Stimulated activated CD4-positive, alpha-beta T cell treated with anti-CD3 and anti-CD28 coated beads, Interleukin-1b, Interleukin-23, amount 100 ng/mL, for 1 hour (primary cell): ENCODE results near the gene ARHGAP6.
"Not testable (repeated sequence)": the region's sequence is repeated elsewhere in the genome, so short reads cannot be mapped to it uniquely, and the experiment has no call there.

Source experiments
- DNase-seq, 2 donors: peaks; one replicate each; pipeline ENCODE4 v3.0.0-alpha.2; 2020; ENCODE audit warnings: low read depth in 2 of 2

The ARHGAP6 gene

GRCh38 chrX:11395859-11396258 lies 269.9 kb downstream of the ARHGAP6 start:
- DNase-seq: no peak

DNA sequence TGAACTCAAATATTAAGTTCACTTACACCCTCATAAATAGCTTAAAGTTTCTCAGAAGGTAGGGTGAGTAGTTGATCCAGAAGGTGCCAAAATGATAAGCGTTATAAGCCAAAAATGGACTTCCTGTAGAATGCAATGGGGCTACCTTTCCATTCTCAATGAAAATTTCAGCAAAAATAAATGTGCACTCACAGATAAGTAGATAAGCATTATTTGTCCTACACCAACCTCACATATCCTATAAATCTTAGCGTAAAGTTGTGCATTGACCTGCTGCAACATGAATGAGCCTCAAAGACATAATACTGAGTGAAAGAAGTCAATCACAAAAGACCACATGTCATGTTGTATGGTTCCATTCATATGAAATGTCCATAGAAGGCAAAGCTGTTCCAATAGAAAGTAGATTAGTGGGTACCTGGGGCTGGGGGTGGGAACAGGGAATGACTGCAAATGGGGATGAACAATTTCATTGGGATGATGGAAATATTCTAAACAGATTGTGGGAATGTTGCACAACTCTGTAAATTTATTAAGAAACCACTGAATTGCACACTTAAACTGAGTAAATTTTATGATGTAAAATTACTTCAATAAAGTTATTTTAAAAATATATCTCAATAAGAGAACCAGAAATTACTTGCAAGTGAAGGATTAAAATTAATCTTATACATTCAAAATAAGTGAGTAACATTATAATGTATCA lies 271.6 kb downstream of the ARHGAP6 start:
- no peak for DNase-seq

GRCh38 chrX:11386812-11387211 lies 278.9 kb downstream of the ARHGAP6 start:
- no peak for DNase-seq

GRCh38 chrX:11386001-11386523 lies 279.7 kb downstream of the ARHGAP6 start:
- no peak for DNase-seq

DNA sequence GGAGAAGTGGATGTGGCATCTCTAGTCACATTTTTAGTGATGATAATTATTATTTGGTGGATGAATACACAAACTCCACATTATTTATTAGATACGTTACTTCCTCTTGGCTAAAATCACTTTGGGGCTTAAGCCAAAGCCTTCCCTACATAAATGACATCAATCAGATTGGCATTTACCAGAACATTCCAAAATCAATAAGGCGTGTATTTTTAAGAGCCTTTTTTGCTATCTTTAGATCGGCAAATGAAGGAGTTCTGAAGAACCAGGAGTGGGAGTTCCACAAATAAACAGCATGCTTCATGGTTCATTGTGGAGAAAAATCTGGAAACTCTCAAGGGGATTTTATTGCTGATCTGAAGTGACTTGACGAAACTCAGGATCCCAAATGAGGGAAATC lies 282.8 kb downstream of the ARHGAP6 start:
- no peak for DNase-seq

- no peak for DNase-seq
Observed at GRCh38 chrX:11381464-11381863, 284.3 kb downstream of the ARHGAP6 start.

DNA sequence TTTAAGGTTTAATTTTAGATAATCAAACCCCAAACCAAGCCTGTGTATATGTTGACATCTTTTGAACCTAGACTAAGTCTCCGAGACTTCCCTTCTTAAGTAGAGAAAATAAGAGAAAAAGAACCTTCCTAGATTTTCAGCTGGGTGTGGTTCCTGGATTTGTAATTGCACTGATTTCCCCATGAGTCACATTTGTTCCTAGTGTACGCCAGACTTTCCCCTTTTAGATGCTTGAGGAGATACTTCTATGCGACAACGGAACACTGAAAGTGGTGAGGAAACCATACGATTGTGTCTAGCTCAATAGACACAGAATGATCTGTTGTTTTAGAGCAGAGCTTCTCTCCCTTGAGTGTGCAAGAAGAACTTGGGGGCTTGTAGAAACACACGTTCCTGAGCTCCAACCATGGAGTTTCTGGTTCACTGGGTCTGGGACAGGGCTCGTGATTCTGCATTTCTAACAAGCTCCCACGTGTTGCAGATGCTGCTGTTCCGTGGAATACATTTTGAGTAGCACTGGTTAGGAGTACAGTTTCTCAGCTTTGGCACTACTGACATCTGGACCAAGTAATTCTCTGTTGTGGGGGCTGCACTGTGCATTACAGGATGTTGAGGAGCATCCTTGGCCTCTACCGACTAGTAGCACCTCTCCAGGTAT lies 285.4 kb downstream of the ARHGAP6 start:
- DNase-seq: no peak

DNA sequence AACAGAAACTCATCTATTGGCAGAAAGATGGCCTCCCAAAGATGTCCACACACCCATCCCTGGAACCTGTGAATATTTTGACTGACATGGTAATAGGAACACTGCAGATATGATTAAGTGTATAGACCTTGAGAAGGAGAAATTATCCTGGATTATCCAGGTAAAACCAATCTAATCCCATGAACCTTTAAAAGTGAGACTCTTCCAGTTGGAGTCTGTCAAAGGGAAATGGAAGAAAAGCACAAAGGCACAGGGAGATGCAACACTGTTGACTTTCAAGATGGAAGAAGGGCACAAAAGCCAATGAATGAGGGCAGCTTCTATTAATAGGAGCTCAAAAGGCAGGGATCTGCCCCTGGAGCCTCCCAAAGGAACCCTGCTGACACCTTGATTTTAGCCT lies 289.6 kb downstream of the ARHGAP6 start:
- no peak for DNase-seq

GRCh38 chrX:11375614-11376119 lies 290.1 kb downstream of the ARHGAP6 start:
- no peak for DNase-seq

- DNase-seq: no peak
Observed at GRCh38 chrX:11374570-11374969, 291.1 kb downstream of the ARHGAP6 start.

DNA sequence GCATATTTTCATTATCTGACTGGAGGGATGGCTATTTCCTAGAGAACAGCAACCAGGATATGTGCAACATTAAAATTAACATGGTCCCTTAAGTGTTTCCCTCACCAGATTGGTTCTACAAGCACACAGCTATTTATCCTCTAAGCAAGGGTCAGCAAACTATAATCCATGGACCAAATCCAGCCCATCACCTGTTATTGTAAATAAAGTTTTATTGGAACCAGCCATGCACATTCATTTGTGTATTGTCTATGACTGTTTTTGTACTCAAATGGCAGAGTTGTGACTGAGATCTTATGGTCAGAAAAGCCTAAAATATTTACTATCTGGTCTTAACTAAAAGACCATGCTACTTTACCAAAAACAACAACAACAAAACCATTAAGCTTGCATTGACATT lies 294.6 kb downstream of the ARHGAP6 start:
- no peak for DNase-seq

GRCh38 chrX:11367609-11368430 lies 297.9 kb downstream of the ARHGAP6 start:
- DNase-seq: no peak

DNA sequence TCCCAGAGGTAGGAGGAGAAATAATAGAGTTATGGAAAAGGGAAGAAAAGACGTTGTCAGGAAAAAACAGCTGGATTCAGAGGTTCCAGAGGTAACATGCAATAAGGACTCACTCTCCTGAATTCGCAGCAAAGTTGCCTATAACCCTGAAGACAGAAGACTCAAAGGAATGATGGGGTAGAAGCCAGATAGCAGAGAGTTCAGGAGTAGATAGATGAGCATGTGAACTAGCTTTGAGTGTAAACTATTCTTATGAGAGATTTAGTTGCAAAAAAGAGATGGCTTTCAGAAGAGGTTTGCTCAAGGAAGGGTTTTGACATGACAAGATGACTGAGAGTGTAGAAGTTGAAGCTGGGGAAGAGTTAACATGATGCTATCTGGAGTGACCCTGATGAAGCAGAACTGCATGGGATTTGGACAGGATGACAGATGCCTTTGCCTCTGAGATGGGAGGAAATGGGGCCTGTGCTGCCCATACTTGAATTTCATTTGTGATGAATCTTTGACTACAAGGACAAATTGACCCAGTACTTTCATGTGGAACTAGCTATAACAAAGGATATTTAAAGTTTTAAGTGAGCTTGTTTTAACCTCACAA lies 298.6 kb downstream of the ARHGAP6 start:
- no peak for DNase-seq

- no peak for DNase-seq
Observed at GRCh38 chrX:11365426-11365825, 300.3 kb downstream of the ARHGAP6 start.

GRCh38 chrX:11364835-11365234 lies 300.9 kb downstream of the ARHGAP6 start:
- no peak for DNase-seq

GRCh38 chrX:11363825-11364224 lies 301.9 kb downstream of the ARHGAP6 start:
- not testable (repeated sequence) for DNase-seq

GRCh38 chrX:11363069-11363594 lies 302.6 kb downstream of the ARHGAP6 start:
- no peak for DNase-seq

GRCh38 chrX:11361666-11362065 lies 304.1 kb downstream of the ARHGAP6 start:
- DNase-seq: not testable (repeated sequence)

DNA sequence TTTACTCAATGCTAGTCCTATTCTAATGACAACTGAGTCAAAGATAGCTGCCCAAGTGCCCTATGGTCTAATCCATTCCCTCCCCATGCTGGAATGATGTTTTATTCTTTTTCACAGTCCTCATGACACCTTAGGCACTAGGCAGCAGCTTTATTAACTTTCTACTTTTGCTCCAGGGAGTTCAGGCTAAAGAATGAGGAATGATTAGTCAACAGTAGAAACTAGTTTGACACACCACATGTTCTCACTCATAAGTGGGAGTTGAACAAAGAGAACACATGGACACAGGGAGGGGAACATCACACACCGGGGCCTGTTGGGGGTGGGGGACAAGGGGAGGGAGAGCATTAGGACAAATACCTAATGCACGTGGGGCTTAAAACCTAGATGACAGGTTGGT lies 309.8 kb downstream of the ARHGAP6 start:
- not testable (repeated sequence) for DNase-seq

DNA sequence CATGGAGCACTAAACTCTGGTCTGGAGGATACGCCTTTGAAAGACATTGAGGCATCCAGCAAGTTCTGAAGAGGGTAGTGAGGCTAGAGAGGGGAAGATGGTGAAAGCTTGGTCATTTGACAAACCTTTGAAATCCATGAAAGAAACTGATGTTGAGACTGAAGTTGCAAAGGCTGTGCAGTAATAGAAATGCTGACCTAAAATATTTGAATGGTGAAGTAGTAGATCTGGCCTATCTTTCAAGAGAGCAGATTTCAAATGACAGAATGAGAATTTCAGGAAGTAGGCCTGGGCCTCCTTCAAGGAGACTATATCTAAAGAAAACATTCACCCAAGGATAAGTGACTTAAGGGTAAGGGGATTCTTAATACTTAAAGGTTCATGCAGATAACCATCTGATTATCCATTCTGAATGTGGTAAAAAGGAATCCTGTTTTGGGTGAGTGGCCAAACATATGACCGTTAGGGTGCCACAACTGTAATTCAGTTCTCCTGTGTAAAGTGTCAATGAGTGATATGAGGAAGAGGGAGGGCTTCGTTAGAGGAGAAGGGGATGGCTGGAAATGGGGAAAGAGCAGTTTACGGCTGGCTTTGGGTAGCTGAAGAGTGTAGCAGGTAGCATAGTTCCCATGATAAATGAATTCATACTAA lies 310.3 kb downstream of the ARHGAP6 start:
- DNase-seq: no peak

DNA sequence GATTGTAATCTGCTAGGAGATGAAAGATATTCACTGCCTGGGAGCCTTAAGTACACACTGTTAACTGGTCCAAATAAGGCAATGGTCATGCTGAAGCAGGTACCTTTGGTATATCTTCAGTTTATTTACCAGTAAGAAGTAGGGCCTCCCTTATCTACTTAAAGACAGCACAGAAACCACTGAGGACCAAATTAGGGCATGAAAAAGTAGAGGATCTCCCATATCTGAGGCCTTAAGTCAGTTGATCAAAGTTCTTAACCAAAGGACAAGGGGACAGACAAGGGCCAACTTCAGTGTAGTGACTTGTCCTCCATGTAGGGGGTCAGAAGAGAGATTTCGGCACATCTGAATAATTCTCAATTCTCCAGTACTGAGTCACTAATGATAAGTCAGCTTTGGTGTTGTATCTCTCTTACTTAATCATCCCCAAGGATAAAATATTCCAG lies 313.4 kb downstream of the ARHGAP6 start:
- no peak for DNase-seq
